Right atrium auricular region (tissue), 2 donors: ENCODE data around the gene CD8B. TPM values are rescaled to one million over a fixed set of nuclear protein-coding genes. Genes with fewer than 3 reads are reported as not detected.

Experiments used
- DNase-seq: peaks from one replicate; pipeline ENCODE4 v3.0.0-alpha.2; 2019; ENCODE audit warnings: low spot score
- H3K27ac ChIP-seq, 2 donors: fragments of 200-600 bp; sonication (generic); 1 replicate in 1 of 2; 2 replicates in 1 of 2; pipeline ENCODE4 v1.5.1; 2016 to 2019
- H3K27me3 ChIP-seq, 2 donors: fragments of 200-600 bp; sonication (generic); one replicate each; pipeline versions ENCODE4 v1.5.1 to v1.6.0; 2017 to 2019
- H3K36me3 ChIP-seq: fragments of 200-600 bp; sonication (generic); one replicate; pipeline ENCODE4 v1.5.1; 2016
- H3K4me1 ChIP-seq, 2 donors: fragments of 200-600 bp; sonication (generic); one replicate each; pipeline versions ENCODE4 v1.5.1 to v1.6.0; 2017 to 2019
- H3K4me3 ChIP-seq, 2 donors: fragments of 200-600 bp; sonication (generic); 1 replicate in 1 of 2; 2 replicates in 1 of 2; pipeline ENCODE4 v1.5.1; 2017 to 2019; ENCODE audit warnings: mild to moderate bottlenecking in 1 of 2, moderate library complexity in 1 of 2
- H3K9me3 ChIP-seq, 2 donors: fragments of 200-600 bp; sonication (generic); one replicate each; pipeline ENCODE4 v1.5.1; 2019
- total RNA-seq, 2 donors: library from RNA; depleted of rRNA; stranded (reverse); fragments of >200 nt; gene quantifications; one replicate each; pipeline ENCODE4 v1.1.0, GENCODE V29; 2016
- TF ChIP-seq, protein P1 (sequence below), 2 donors: fragments of 200-600 bp; sonication (generic); IDR thresholded peaks; one replicate each; pipeline ENCODE4 v1.5.1; 2019; ENCODE audit warnings: antibody characterized with exemption in 2 of 2

CD8B gene
- total RNA-seq, 2 donors from 2014 or later, result 0.33 to 0.75 TPM

DNA sequence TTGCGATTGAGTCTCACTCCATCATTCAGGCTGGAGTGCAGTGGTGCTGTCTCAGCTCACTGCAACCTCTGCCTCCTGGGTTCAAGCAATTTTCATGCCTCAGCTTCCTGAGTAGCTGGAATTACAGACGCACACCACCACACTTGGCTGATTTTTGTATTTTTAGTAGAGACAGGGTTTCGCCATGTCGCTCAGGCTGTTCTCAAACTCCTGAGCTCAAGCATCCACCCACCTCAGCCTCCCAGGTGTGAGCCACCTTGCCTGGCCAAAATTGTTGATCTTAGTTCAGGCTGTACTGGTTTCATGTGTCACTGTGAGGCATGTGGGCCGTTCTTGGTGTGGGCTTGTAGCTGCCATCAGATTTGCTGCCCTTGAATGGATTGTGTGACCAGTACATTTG is 89.1 kb downstream of the CD8B start:
- Histone ChIP-seq H3K4me3 (no peak overlapping the region), H3K27me3 (no peaks in the 10 kb centered on the region), H3K36me3 (peaks cover 31% of the 10 kb centered on the region), H3K4me1 (peaks cover 0 to 11% of the 10 kb centered on the region in 2 donors), H3K27ac (no peak overlapping the region), H3K9me3 (no peaks in the 10 kb centered on the region)
- TF ChIP-seq, protein P1, sequence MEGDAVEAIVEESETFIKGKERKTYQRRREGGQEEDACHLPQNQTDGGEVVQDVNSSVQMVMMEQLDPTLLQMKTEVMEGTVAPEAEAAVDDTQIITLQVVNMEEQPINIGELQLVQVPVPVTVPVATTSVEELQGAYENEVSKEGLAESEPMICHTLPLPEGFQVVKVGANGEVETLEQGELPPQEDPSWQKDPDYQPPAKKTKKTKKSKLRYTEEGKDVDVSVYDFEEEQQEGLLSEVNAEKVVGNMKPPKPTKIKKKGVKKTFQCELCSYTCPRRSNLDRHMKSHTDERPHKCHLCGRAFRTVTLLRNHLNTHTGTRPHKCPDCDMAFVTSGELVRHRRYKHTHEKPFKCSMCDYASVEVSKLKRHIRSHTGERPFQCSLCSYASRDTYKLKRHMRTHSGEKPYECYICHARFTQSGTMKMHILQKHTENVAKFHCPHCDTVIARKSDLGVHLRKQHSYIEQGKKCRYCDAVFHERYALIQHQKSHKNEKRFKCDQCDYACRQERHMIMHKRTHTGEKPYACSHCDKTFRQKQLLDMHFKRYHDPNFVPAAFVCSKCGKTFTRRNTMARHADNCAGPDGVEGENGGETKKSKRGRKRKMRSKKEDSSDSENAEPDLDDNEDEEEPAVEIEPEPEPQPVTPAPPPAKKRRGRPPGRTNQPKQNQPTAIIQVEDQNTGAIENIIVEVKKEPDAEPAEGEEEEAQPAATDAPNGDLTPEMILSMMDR (IDR thresholded peaks at IDR 0.05), result no peak
- no peak for DNase-seq

DNA sequence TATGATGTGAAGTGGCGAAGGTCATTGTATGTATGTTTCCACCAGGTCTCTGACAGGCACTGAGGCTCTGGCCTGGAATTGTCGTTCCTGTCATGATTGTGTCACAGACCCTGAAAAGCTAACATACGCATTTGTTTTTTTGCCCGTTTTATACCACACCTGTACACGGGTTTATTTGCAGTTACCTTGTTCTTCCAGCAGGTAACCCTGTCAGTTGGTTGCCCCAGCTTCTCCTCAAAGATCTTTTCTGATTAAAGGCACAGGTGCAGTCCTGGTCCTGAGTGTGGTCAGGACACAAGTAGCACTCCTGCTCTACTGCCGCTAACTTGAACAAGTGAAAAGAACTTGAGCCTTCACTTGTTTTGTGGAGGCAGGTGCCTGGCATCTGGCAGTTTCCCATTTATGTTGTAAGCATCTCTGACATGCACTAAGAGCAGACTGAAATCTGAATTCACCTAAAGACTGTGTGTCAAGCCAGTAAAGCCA is 90.8 kb downstream of the CD8B start:
- no peaks in the 10 kb centered on the region for H3K9me3 ChIP-seq
- no peak for DNase-seq
- peaks cover 0 to 11% of the 10 kb centered on the region in 2 donors for H3K4me1 ChIP-seq
- no peak overlapping the region for H3K27ac ChIP-seq
- H3K27me3 ChIP-seq, result no peaks in the 10 kb centered on the region
- peaks cover 36% of the 10 kb centered on the region for H3K36me3 ChIP-seq
- no peak overlapping the region for H3K4me3 ChIP-seq
- TF ChIP-seq, protein P1 (IDR thresholded peaks at IDR 0.05), result no peak

DNA sequence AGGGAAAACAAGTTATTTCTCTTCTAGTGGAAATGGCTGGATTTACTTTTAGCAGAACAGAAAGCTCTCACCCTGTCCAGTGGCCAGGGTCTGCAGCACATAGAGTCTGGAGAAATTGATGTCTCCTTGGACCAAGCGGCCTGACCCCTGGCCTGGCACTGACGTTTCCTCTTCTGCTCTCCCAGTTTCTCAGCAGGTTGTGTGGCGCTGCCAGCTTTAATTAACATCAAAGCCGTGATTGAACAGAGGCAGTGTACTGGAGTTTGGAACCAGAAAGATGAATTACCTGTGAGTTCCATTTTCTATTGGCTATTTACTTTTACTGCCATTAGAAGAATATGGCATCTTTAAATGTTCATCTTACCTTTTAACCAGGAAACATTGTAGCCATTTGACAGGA is 91.8 kb downstream of the CD8B start:
- TF ChIP-seq, protein P1 (IDR thresholded peaks at IDR 0.05), result no peak
- H3K27me3 ChIP-seq, result no peaks in the 10 kb centered on the region
- no peak for DNase-seq
- H3K27ac ChIP-seq, result no peak overlapping the region
- H3K4me1 ChIP-seq, result peaks cover 0 to 17% of the 10 kb centered on the region in 2 donors
- H3K36me3 ChIP-seq, result peaks cover 36% of the 10 kb centered on the region
- no peak overlapping the region for H3K4me3 ChIP-seq
- H3K9me3 ChIP-seq, result no peaks in the 10 kb centered on the region

DNA sequence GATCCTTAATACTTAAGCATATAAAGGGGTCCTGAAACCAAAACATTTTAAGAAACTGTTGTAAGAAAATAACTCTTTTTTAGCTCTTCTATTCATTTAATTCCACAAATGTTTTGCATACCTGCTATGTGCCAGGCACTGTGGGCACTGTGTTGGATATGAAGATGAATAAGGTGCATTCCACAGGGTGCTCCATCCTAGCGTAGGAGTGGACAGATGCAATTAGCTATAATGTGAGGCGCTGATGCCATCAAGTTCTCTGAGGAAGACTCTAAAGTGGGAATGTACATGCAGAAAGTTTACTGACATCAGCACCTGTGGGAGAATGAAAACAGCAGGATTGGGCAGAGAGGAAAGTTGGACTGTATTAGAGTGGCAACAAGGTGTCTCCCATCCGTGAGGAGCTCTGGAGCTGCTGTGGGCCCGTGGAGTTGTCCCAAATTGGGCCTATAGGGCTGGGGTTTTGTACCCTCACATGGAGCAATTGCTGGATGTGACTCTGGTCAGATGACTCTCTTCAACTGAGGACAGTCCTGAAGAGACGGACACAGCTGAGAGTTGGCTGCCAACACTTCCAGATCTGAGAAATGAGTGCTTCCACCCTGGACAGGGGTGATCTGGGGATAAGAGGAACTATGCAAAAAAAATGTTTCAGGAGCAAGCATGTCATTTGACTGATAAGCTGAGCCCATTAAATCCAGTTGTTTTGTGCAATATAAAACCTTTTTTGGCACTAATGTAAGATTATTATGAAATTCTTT is 93.3 kb downstream of the CD8B start:
- H3K4me1 ChIP-seq, result peaks cover 0 to 24% of the 10 kb centered on the region in 2 donors

More for the DNA sequence above, 93.3 kb downstream of the CD8B start:
- no peak overlapping the region for H3K27ac ChIP-seq
- TF ChIP-seq, protein P1 (IDR thresholded peaks at IDR 0.05), result no peak
- H3K4me3 ChIP-seq, result no peak overlapping the region
- no peak for DNase-seq
- H3K9me3 ChIP-seq, result no peaks in the 10 kb centered on the region
- peaks cover 36% of the 10 kb centered on the region for H3K36me3 ChIP-seq
- no peaks in the 10 kb centered on the region for H3K27me3 ChIP-seq

Other genes starting within 250 kb of the CD8B start
- gene RNF103, start 238.0 kb downstream of the CD8B start, total RNA-seq, result 10 to 100 TPM; 45.3 to 61.6 TPM
- gene RMND5A, start 141.6 kb downstream of the CD8B start, total RNA-seq, result 10 to 100 TPM; 71.0 to 76.6 TPM
- gene CD8A, start 71.0 kb downstream of the CD8B start, total RNA-seq, result under 1 TPM; 0.39 to 0.52 TPM
- 1 to 10 TPM in 1 of 2 donors, under 1 TPM in 1; 0.48 to 1.3 TPM for gene RGPD1, start 80.2 kb upstream of the CD8B start, total RNA-seq
- under 1 TPM in 1 of 2 donors, not detected in 1; 0.85 TPM for gene PLGLB1, start 160.0 kb upstream of the CD8B start, total RNA-seq